GM12872 (cell line): ENCODE results near the gene MPL.

Experiments
- CTCF ChIP-seq: IDR thresholded peaks from 3 replicates; pipeline ENCODE4 v1.5.1; 2011; ENCODE audit warnings: low read depth, mild to moderate bottlenecking, low read length, moderate library complexity; ENCODE audit not compliant: insufficient read depth

The MPL gene

GRCh38 chr1:43331688-43332087 is 5.9 kb upstream of the MPL start:
- TF ChIP-seq CTCF, result no peak

GRCh38 chr1:43334453-43335205 is 3.0 kb upstream of the MPL start:
- TF ChIP-seq CTCF, result no peak

GRCh38 chr1:43338001-43338400 is 383 bp downstream of the MPL start:
- TF ChIP-seq CTCF, result no peak

- no peak for TF ChIP-seq CTCF
These were observed 2.1 kb downstream of the MPL start for GRCh38 chr1:43339584-43340232.

- no peak for TF ChIP-seq CTCF
These were observed 2.9 kb downstream of the MPL start for GRCh38 chr1:43340559-43340958.

GRCh38 chr1:43344267-43344850 is 6.7 kb downstream of the MPL start:
- TF ChIP-seq CTCF, result no peak

- no peak for TF ChIP-seq CTCF
These were observed 7.5 kb downstream of the MPL start for GRCh38 chr1:43345120-43345519.
